Stimulated activated CD8-positive, alpha-beta memory T cell treated with anti-CD3 and anti-CD28 coated beads, Interleukin-7, amount 100 ng/mL, for 24 hours (primary cell): ENCODE data around the gene BMPR1B.
"Not testable (repeated sequence)": the region's sequence is repeated elsewhere in the genome, so short reads cannot be mapped to it uniquely, and the experiment has no call there.

Source experiments
- DNase-seq: peaks from one replicate; pipeline ENCODE4 v3.0.0-alpha.2; 2020; ENCODE audit warnings: low read depth

BMPR1B gene

DNA sequence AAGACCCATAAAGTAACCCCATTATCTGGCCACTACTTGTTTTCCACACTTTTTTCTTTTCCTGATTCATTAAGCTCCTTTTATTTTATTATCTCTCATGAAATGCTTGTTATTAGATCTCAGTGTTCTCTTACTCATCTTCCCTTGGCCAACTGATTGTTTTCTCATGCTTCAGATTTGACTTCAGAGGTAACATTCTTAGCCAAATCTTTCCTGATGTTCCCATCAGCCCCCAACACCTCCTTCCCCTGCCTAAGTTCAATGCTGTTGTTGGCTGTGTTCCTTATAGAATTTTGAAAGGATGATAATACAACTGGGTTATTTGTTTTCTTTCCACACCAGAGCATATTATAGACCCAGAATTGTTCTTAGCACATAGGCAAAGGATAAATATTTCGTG lies 75.6 kb downstream of the BMPR1B start:
- no peak for DNase-seq

GRCh38 chr4:94834501-94834900 lies 76.7 kb downstream of the BMPR1B start:
- no peak for DNase-seq

- not testable (repeated sequence) for DNase-seq
Measured at GRCh38 chr4:94841166-94841863, 83.6 kb downstream of the BMPR1B start.

DNA sequence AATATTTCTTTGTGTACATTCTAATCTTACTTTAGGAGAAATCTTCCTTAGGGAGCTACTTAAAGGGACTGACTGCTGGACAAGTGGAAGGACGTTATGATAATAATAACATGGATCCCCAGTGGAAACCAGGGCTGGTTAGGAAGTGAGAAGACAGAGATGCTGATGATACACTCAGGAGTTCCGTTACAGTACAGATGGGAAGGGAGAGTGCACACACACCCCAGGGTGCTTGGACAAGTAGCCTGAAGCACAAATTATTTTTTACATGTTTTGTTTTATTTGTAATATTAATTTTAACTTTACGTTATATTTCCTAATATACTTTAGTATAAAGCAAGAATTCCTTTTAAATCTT lies 84.1 kb downstream of the BMPR1B start:
- DNase-seq = no peak

DNA sequence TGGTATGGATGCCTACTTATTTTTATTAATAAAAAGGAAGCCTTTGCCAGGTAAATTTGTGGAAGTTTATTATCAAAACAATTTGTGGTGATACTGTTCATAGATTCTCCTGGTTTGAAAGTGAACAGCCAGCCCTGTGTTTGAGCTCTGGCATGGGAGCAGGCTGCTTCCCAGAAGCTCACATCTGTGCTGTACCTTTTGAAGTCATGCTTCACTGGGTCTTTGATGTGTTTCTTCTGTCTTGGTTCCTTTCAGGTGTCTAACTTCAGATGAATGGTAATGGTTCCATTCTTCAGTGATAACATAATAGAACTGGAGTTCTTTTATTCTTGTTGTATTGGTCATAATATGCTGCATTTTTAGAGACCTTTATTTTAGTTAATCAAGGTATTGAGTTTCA lies 85.5 kb downstream of the BMPR1B start:
- DNase-seq = no peak

DNA sequence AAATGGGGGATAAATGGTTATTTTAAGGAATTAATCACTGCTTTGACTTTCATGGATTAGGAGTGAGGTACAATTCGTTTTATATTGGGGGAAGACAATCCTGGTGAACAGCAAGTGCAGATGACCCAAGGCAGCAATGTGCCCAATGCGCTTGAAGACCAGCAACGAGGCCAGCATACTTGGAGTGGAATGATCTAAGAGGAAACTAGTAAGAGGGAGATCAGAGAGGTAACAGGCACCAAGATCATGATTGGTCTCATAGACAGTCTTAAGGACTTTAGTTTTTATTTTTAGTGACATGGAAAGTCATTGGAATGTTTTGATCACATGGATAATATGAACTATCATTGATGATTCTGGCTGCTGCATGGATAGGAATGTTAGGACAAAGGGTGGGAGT lies 90.6 kb downstream of the BMPR1B start:
- DNase-seq = no peak

GRCh38 chr4:94849901-94850300 lies 92.1 kb downstream of the BMPR1B start:
- no peak for DNase-seq

DNA sequence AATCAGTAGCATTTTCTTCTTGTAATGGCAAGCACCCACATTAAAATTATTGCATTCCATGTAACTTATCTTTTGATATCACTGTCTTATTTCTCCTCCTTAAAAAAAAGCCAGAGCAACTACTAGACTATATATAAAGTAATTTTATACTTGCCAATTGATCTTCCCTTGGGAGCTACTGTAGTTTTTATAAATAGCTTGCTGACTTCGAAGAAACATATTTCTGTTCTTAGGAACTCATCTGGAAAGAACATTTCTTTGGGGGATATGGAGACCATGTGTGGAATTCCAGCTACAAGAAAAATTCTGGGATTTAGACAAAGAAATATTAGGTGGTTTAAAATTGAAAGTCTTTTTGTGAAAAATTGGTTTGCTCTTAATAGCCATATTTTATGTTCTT lies 94.9 kb downstream of the BMPR1B start:
- DNase-seq = no peak

GRCh38 chr4:94856030-94856429 lies 98.3 kb downstream of the BMPR1B start:
- DNase-seq = no peak

GRCh38 chr4:94870146-94870545 lies 112.4 kb downstream of the BMPR1B start:
- DNase-seq = no peak

DNA sequence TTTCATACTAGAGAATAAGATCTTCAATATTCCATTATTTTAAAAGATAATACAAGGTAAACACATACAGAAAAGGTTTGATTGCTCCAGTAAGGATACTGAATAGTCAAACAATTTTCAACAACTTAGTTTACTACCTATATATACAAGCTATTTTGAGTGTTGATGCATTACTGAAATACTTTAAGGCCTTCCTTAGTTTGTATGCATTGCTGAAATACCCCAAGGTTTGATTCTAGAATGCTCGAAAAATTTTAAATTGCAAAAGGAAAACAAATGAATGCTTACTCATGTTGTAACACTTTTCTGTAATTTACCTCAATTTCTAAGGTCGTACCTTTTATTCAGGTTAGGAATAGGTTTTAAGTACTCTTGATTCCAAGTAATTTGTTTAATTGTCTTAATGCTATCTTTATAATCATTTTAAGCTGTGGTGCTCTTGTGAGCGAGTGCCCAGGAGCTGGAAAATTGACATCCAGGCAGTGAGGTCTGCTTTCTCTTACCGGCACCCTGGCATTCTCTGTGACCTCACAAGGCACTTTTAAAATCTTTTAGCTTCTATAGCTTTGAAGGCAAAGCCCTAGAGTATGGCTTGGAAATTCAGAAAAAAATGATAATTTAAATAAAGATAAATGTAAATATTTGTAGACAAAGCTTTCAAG lies 114.0 kb downstream of the BMPR1B start:
- DNase-seq = no peak

DNA sequence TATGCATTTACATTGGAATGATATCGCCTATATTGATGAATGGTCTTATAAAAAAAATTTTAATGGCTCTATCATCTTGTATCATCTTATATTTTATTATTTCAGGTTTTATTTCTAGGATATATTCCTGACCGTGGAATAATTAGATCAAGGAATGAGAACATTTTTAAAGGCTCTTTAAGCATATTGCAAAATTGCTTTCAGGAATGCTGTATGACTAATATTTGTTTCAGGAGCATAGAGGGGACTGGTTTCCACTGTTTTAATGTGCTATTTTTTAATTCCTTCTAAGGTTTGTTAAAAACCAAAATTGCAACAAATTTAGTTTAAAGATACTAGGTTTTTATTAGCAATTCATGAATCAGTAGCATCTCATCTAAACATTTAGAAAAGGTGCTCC lies 120.2 kb downstream of the BMPR1B start:
- no peak for DNase-seq

DNA sequence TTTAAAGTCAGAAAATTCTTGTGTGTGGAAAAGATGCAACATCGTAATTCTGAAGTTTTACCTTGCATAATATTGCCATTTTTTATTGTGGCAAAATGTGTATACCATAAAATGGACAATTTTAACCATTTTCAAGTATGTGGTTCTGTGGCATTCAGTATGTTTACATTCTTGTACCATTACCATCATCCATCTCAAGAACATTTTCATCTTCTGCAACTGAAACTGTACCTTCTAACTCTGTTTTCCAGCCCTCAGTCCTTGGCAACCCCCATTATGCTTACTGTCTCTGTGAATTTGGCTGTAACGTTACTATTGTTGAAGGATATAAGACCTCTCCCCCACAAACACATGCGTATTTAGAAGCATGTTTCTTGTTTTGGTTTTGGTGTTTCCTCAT lies 123.2 kb downstream of the BMPR1B start:
- no peak for DNase-seq

DNA sequence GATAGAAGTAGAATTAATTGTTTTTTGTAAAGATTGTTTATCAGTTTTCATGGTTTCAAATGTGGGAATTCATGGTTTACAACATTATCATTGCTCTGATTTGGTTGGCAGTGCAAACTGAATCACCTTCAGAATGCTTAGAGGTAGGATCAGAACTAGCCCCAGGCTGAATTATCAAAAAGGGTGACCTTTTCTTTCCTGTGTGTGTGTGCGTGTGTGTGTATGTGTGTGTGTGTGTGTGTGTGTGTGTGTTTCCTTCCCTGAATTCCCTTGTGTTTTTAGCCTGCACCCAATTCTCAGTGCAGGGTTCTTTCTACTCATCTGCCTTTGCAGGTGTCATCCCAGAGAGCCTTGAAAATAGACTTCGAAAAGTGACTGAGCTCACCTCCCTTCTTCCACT lies 125.0 kb downstream of the BMPR1B start:
- DNase-seq = no peak

DNA sequence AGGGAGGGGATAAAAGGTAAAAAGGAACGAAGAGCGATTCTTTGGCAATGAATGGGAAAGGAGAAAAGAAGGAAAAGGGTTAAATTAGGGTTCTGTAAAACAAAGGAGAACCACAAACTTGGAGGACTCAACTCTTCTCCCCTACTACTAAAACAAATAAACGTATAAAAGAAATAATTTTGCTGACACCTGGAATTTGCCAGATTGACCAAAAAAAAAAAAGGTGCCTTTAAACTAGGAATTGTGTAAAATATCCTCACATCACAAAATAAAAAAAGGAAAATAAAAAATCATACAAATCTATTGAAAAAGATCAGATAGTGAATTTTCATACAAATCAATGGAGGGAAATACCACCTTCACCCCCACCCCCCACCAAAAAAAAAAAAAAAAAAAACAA lies 129.3 kb downstream of the BMPR1B start:
- DNase-seq = no peak

GRCh38 chr4:94889523-94889922 lies 131.8 kb downstream of the BMPR1B start:
- DNase-seq = no peak

DNA sequence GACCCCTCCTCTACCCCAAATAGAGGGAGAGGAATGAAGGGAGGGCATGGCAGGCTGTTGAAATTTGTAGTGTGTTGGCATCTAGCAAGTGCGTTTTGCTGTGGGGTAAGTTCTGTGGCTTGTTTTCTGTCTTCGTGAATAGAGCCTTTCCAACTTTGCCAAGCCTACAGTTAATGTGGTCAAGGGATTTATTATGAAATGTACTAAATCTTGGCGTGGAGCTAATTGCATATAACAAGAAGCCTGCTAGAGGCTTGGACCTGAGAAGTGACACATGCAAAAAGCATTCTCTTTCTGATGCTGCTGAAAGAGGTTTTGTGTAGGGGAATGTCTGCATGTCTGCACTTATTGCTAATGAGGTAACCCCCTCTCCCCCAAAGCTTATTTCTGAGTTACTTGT lies 132.2 kb downstream of the BMPR1B start:
- no peak for DNase-seq

GRCh38 chr4:94890579-94890978 lies 132.8 kb downstream of the BMPR1B start:
- DNase-seq = no peak

- DNase-seq = no peak
Measured at GRCh38 chr4:94892051-94892450, 134.3 kb downstream of the BMPR1B start.

GRCh38 chr4:94895081-94895480 lies 137.3 kb downstream of the BMPR1B start:
- DNase-seq = no peak

- no peak for DNase-seq
Measured at GRCh38 chr4:94897023-94897422, 139.3 kb downstream of the BMPR1B start.

DNA sequence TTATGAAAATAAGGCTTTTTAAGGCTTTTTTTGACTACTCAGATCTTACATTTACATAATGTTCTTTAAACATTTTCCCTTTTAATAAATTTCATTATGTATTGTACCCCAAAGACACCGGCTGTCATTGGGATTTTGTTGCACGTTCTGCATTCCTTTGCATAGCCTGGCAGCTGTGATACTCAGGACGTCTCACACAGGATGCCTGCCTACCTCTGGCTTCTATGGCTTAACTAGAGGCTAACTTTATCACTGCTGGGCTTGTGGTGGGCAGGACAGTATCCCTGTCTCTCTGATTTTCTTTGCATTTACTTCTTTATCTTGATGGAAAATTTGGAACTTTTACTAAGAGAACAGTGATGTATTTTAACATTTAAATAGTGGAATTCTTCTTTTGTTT lies 147.8 kb downstream of the BMPR1B start:
- DNase-seq = no peak

GRCh38 chr4:94909645-94910044 lies 151.9 kb downstream of the BMPR1B start:
- DNase-seq = no peak

DNA sequence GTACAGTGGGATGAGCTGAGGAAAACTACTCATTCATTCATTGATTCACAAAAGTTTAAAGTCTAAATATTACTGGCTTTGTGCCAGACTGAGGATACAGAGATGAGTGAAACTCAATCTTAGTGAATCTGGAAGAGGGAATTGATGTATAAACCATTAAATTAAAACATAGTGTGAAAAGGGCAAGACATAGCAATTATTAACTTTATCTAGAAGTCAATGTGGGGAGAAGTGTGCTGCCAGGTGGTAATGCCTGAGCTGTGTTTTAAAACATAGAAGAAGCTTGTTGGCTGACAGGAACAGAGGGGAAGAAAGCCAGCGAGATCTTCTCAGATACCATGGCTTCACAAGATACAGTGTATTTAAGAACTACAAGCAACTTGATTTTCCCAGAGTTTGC lies 153.4 kb downstream of the BMPR1B start:
- no peak for DNase-seq
